Progenitor cell of endocrine pancreas (in vitro differentiated cells): ENCODE results near the gene SPARCL1. TPM values are rescaled to one million over a fixed set of nuclear protein-coding genes. Genes with fewer than 3 reads are reported as not detected.

Source experiments
- DNase-seq: peaks from one replicate; pipeline ENCODE4 v3.0.0; 2021; ENCODE audit warnings: low spot score; ENCODE audit not compliant: unreplicated experiment
- H3K27ac Mint-ChIP-seq: 2 replicates; pipeline ENCODE4 v1.8.0; 2021; ENCODE audit warnings: mild to moderate bottlenecking, moderate library complexity, mixed read lengths
- H3K27me3 Mint-ChIP-seq: 2 replicates; pipeline ENCODE4 v1.8.0; 2021; ENCODE audit warnings: mixed read lengths
- H3K36me3 Mint-ChIP-seq: 2 replicates; pipeline ENCODE4 v1.8.0; 2022; ENCODE audit warnings: mixed read lengths; ENCODE audit not compliant: insufficient read depth
- H3K4me1 Mint-ChIP-seq: 2 replicates; pipeline ENCODE4 v1.8.0; 2021; ENCODE audit warnings: low read depth, mixed read lengths
- H3K4me3 Mint-ChIP-seq: 2 replicates; pipeline ENCODE4 v1.8.0; 2021; ENCODE audit warnings: low read depth, mild to moderate bottlenecking, moderate library complexity, mixed read lengths
- H3K9me3 Mint-ChIP-seq: 2 replicates; pipeline ENCODE4 v1.8.0; 2021; ENCODE audit warnings: low read depth, mixed read lengths
- total RNA-seq: library from RNA; stranded (reverse); gene quantifications from 2 replicates; pipeline ENCODE4 v1.2.1, GENCODE V29; 2021
- TF ChIP-seq, protein P1 (sequence below): fragments of 200-600 bp; sonication (generic); IDR thresholded peaks from one replicate; pipeline ENCODE4 v1.5.0; 2021; ENCODE audit warnings: antibody characterized with exemption, mild to moderate bottlenecking; ENCODE audit not compliant: unreplicated experiment

Gene SPARCL1
- total RNA-seq, 1 donor from 2014 or later = 0.41 TPM

DNA sequence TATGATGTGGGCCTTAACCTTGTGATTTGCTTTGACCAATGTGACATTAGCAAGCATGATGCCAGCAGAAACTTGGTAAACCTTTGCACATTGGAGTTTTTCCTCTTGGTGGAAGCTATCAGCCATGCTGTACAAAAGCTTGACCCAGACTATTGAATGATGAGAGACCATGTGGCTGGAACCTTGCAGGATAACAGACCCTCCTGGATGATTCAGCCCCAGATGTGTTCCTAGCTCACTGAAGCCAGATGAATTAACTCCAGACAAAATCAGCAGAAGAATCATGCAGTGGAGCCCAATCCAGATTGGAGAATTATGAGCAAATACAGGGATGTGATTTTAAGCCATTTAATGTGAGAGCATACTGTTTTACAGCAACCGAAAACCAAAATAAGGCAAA, 16.8 kb downstream of the SPARCL1 start:
- no peak overlapping the region for H3K4me3 Mint-ChIP-seq
- H3K27ac Mint-ChIP-seq = no peak overlapping the region
- H3K27me3 Mint-ChIP-seq = no peaks in the 10 kb centered on the region
- TF ChIP-seq, protein P1, sequence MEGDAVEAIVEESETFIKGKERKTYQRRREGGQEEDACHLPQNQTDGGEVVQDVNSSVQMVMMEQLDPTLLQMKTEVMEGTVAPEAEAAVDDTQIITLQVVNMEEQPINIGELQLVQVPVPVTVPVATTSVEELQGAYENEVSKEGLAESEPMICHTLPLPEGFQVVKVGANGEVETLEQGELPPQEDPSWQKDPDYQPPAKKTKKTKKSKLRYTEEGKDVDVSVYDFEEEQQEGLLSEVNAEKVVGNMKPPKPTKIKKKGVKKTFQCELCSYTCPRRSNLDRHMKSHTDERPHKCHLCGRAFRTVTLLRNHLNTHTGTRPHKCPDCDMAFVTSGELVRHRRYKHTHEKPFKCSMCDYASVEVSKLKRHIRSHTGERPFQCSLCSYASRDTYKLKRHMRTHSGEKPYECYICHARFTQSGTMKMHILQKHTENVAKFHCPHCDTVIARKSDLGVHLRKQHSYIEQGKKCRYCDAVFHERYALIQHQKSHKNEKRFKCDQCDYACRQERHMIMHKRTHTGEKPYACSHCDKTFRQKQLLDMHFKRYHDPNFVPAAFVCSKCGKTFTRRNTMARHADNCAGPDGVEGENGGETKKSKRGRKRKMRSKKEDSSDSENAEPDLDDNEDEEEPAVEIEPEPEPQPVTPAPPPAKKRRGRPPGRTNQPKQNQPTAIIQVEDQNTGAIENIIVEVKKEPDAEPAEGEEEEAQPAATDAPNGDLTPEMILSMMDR = no peak
- DNase-seq = no peak
- no peaks in the 10 kb centered on the region for H3K4me1 Mint-ChIP-seq
- no peaks in the 10 kb centered on the region for H3K36me3 Mint-ChIP-seq
- H3K9me3 Mint-ChIP-seq = no peaks in the 10 kb centered on the region

DNA sequence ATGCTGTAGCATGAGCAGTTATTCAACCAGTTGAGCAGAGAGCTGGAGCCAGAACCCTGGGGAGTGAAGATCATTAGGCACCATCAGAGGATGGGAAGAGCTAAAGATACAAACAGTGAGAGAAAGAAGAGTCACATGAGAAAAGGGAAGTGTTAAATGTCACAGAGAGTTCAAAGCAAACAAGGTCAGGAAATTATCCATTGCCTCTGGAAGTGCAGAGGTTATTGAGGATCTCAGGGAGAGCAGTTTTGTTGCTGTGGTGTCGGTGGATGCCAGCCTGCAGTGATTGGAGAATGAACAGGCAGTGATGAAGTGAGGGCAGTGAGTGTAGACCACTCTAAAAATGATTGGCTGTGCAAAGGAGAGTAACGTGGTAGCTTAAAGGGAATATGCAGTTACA, 17.7 kb downstream of the SPARCL1 start:
- H3K4me1 Mint-ChIP-seq = no peaks in the 10 kb centered on the region
- no peaks in the 10 kb centered on the region for H3K36me3 Mint-ChIP-seq
- H3K27ac Mint-ChIP-seq = no peak overlapping the region
- no peaks in the 10 kb centered on the region for H3K9me3 Mint-ChIP-seq
- DNase-seq = no peak
- H3K4me3 Mint-ChIP-seq = no peak overlapping the region
- H3K27me3 Mint-ChIP-seq = no peaks in the 10 kb centered on the region
- TF ChIP-seq, protein P1 = no peak

DNA sequence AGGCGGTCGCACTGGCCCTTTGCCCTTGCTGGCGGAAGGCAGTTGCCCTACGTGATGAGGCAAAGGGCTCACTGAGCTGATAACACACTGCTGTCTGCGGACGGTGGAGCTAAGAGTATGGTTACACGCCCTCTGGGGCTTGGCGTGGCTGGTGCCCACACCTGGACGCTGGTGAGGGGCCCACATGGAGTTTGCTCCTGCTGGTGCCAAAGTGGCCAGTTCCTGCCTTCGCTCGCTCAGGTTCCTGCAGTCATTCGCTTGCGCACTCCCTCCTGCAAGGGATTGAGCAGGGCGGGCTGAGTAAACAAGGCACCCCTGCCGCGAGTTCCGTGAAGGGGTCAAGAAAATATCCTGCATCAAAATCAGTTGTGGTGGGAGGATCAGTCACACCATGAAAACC, 18.4 kb downstream of the SPARCL1 start:
- H3K4me1 Mint-ChIP-seq = no peaks in the 10 kb centered on the region
- TF ChIP-seq, protein P1 = no peak
- H3K36me3 Mint-ChIP-seq = no peaks in the 10 kb centered on the region
- H3K4me3 Mint-ChIP-seq = no peak overlapping the region
- no peaks in the 10 kb centered on the region for H3K9me3 Mint-ChIP-seq
- DNase-seq = no peak
- H3K27ac Mint-ChIP-seq = no peak overlapping the region
- H3K27me3 Mint-ChIP-seq = no peaks in the 10 kb centered on the region

DNA sequence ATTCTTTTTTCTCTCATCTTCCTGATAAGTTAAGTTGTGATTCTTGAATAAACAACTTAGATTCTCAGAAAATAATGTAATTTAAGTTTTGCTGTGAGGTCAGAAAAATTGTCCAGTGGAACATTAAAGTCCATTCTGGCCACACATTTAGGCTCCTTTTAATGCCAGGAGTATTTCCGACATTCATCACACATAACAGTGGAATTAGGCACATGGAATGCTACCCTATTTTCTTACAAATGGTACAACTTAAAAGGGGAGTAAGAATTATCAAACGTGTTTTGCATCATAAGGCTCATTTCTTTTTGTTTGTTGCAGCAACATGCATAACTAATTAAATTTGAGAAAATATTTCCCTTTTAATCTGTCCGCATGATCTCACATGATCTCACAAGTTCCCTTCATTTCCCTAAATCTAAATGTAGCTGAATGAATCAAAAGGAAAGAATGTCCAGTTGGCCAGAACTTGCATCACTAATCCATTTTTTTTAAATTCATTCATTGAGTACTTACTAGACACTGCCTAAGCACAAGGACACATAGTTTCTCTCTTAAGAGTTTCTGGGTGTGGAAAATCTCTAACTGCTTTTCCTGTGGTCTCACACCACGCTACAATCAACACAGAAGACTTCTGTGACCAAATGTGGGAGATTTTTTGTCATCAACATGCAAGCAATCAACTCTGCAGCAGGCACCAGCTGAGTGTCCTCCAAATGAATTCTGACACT, 22.0 kb downstream of the SPARCL1 start:
- no peak overlapping the region for H3K27ac Mint-ChIP-seq
- no peaks in the 10 kb centered on the region for H3K36me3 Mint-ChIP-seq
- H3K9me3 Mint-ChIP-seq = no peaks in the 10 kb centered on the region
- no peak overlapping the region for H3K4me3 Mint-ChIP-seq
- peaks cover 2% of the 10 kb centered on the region for H3K4me1 Mint-ChIP-seq
- no peak for DNase-seq
- TF ChIP-seq, protein P1 = no peak
- H3K27me3 Mint-ChIP-seq = no peaks in the 10 kb centered on the region

DNA sequence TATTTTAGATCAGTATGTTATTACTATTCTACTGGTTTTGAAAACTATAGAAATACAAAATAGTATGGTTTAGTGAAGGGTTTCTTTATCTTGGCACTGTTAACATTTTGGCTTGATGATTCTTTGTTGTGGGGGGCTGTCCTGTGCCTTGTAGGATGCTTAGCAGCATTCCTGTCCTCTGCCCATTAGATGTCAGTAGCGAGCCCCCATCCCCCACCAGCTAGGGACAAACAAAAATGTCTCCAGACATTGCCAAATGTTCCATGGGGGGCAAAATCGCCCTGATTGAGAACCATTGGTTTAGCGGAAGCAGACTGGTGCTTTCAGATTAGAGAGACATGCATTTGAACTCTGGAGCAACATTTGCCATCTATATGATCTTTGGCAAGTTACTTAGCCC, 23.3 kb downstream of the SPARCL1 start:
- TF ChIP-seq, protein P1 = no peak
- H3K4me3 Mint-ChIP-seq = no peak overlapping the region
- no peaks in the 10 kb centered on the region for H3K9me3 Mint-ChIP-seq
- H3K4me1 Mint-ChIP-seq = peaks cover 2% of the 10 kb centered on the region
- no peaks in the 10 kb centered on the region for H3K27me3 Mint-ChIP-seq
- H3K36me3 Mint-ChIP-seq = no peaks in the 10 kb centered on the region
- H3K27ac Mint-ChIP-seq = no peak overlapping the region
- DNase-seq = no peak
